Activated T-helper 17 cell treated with anti-CD3 and anti-CD28 coated beads, Interleukin-2, amount 50 U/mL, for 72 hours (primary cell): ENCODE data around the gene C2CD4A. TPM values are rescaled to one million over a fixed set of nuclear protein-coding genes. Genes with fewer than 3 reads are reported as not detected.
"Not testable (repeated sequence)": the region's sequence is repeated elsewhere in the genome, so short reads cannot be mapped to it uniquely, and the experiment has no call there.

Source experiments
- ATAC-seq: fragments of 150-1000 bp; cut with Tn5 transposase; replicated peaks from 2 replicates; pipeline ENCODE4 v1.10.0; 2021; ENCODE audit warnings: mild to moderate bottlenecking, moderate library complexity
- H3K27ac Mint-ChIP-seq: one replicate; pipeline ENCODE4 v1.8.0; 2022; ENCODE audit warnings: mixed read lengths
- H3K27me3 Mint-ChIP-seq: one replicate; pipeline ENCODE4 v1.8.0; 2022; ENCODE audit warnings: mixed read lengths
- H3K36me3 Mint-ChIP-seq: one replicate; pipeline ENCODE4 v1.8.0; 2022; ENCODE audit warnings: low read depth, mild to moderate bottlenecking, mixed read lengths
- H3K4me1 Mint-ChIP-seq: one replicate; pipeline ENCODE4 v1.8.0; 2022; ENCODE audit warnings: mixed read lengths
- H3K4me3 Mint-ChIP-seq: one replicate; pipeline ENCODE4 v1.8.0; 2022; ENCODE audit warnings: mild to moderate bottlenecking, mixed read lengths
- H3K9me3 Mint-ChIP-seq: one replicate; pipeline ENCODE4 v1.8.0; 2022; ENCODE audit warnings: mixed read lengths
- total RNA-seq, 2 donors: library from RNA; stranded (reverse); gene quantifications; one replicate each; pipeline ENCODE4 v1.2.3, GENCODE V29; 2022

C2CD4A gene
- 1 to 10 TPM; 1.3 to 5.8 TPM for total RNA-seq

GRCh38 chr15:62066663-62067447, at the start of gene C2CD4A:
TSS of gene C2CD4A (plus strand) at chr15:62066977. CDS start at chr15:62067614, 637 bp downstream.
- Mint-ChIP-seq H3K4me1 (peaks cover 28% of the 10 kb centered on the region), H3K4me3 (peak within 1 kb of the TSS; percentile 93), H3K27me3 (no peaks in the 10 kb centered on the region), H3K27ac (peak within 1 kb of the TSS; percentile 89), H3K9me3 (no peaks in the 10 kb centered on the region), H3K36me3 (peaks cover 34% of the 10 kb centered on the region)
- peak; percentile 66 for ATAC-seq

GRCh38 chr15:62020576-62021160, 46.1 kb upstream of the C2CD4A start:
- Mint-ChIP-seq H3K27ac (no peak overlapping the region), H3K36me3 (peaks cover 71% of the 10 kb centered on the region), H3K4me1 (no peaks in the 10 kb centered on the region), H3K27me3 (no peaks in the 10 kb centered on the region), H3K4me3 (no peak overlapping the region), H3K9me3 (no peaks in the 10 kb centered on the region)
- ATAC-seq = no peak

- Mint-ChIP-seq H3K27ac (no peak overlapping the region), H3K27me3 (no peaks in the 10 kb centered on the region), H3K36me3 (peaks cover 81% of the 10 kb centered on the region), H3K9me3 (no peaks in the 10 kb centered on the region), H3K4me1 (no peaks in the 10 kb centered on the region), H3K4me3 (no peak overlapping the region)
- ATAC-seq = no peak
These were observed 44.7 kb upstream of the C2CD4A start for GRCh38 chr15:62021991-62022600.

- H3K36me3 Mint-ChIP-seq = peaks cover 81% of the 10 kb centered on the region
- no peaks in the 10 kb centered on the region for H3K27me3 Mint-ChIP-seq
- peaks cover 11% of the 10 kb centered on the region for H3K4me1 Mint-ChIP-seq
- H3K27ac Mint-ChIP-seq = peak overlapping the region; percentile 28
- no peak overlapping the region for H3K4me3 Mint-ChIP-seq
- H3K9me3 Mint-ChIP-seq = no peaks in the 10 kb centered on the region
- ATAC-seq = no peak
These were observed 40.1 kb upstream of the C2CD4A start for GRCh38 chr15:62026487-62027262.

- no peak for ATAC-seq
- H3K27me3 Mint-ChIP-seq = no peaks in the 10 kb centered on the region
- H3K36me3 Mint-ChIP-seq = peaks cover 79% of the 10 kb centered on the region
- H3K4me3 Mint-ChIP-seq = no peak overlapping the region
- H3K9me3 Mint-ChIP-seq = no peaks in the 10 kb centered on the region
- H3K4me1 Mint-ChIP-seq = peaks cover 11% of the 10 kb centered on the region
- no peak overlapping the region for H3K27ac Mint-ChIP-seq
These were observed 39.6 kb upstream of the C2CD4A start for GRCh38 chr15:62027263-62027565.

- ATAC-seq = peak; percentile 32
- H3K27me3 Mint-ChIP-seq = no peaks in the 10 kb centered on the region
- H3K4me1 Mint-ChIP-seq = peaks cover 11% of the 10 kb centered on the region
- peaks cover 78% of the 10 kb centered on the region for H3K36me3 Mint-ChIP-seq
- no peak overlapping the region for H3K4me3 Mint-ChIP-seq
- H3K27ac Mint-ChIP-seq = no peak overlapping the region
- H3K9me3 Mint-ChIP-seq = no peaks in the 10 kb centered on the region
These were observed 38.9 kb upstream of the C2CD4A start for GRCh38 chr15:62027916-62028315.

GRCh38 chr15:62035256-62035924, 31.4 kb upstream of the C2CD4A start:
- ATAC-seq = peak; percentile 52
- H3K4me3 Mint-ChIP-seq = peak overlapping the region; percentile 4
- no peaks in the 10 kb centered on the region for H3K27me3 Mint-ChIP-seq
- H3K9me3 Mint-ChIP-seq = no peaks in the 10 kb centered on the region
- no peak overlapping the region for H3K27ac Mint-ChIP-seq
- peaks cover 74% of the 10 kb centered on the region for H3K36me3 Mint-ChIP-seq
- H3K4me1 Mint-ChIP-seq = peaks cover 12% of the 10 kb centered on the region

GRCh38 chr15:62046078-62046743, 20.6 kb upstream of the C2CD4A start:
- H3K27me3 Mint-ChIP-seq = no peaks in the 10 kb centered on the region
- peaks cover 15% of the 10 kb centered on the region for H3K4me1 Mint-ChIP-seq
- peak overlapping the region; percentile 70 for H3K4me3 Mint-ChIP-seq
- peaks cover 37% of the 10 kb centered on the region for H3K36me3 Mint-ChIP-seq
- peak overlapping the region; percentile 64 for H3K27ac Mint-ChIP-seq
- H3K9me3 Mint-ChIP-seq = no peaks in the 10 kb centered on the region
- peak; percentile 90 for ATAC-seq

- Mint-ChIP-seq H3K9me3 (no peaks in the 10 kb centered on the region), H3K4me1 (peaks cover 15% of the 10 kb centered on the region), H3K27ac (no peak overlapping the region), H3K4me3 (peak overlapping the region; percentile 5), H3K27me3 (no peaks in the 10 kb centered on the region), H3K36me3 (peaks cover 26% of the 10 kb centered on the region)
- ATAC-seq = no peak
These were observed 19.4 kb upstream of the C2CD4A start for GRCh38 chr15:62047282-62047827.

- not testable (repeated sequence) for H3K4me3 Mint-ChIP-seq, H3K27ac Mint-ChIP-seq, H3K9me3 Mint-ChIP-seq, H3K27me3 Mint-ChIP-seq, ATAC-seq
- Mint-ChIP-seq H3K4me1 (peaks cover 16% of the 10 kb centered on the region), H3K36me3 (peaks cover 21% of the 10 kb centered on the region)
These were observed 18.5 kb upstream of the C2CD4A start for GRCh38 chr15:62048254-62048653.

GRCh38 chr15:62050115-62050514, 16.7 kb upstream of the C2CD4A start:
- H3K27ac Mint-ChIP-seq = no peak overlapping the region
- no peaks in the 10 kb centered on the region for H3K27me3 Mint-ChIP-seq
- no peak overlapping the region for H3K4me3 Mint-ChIP-seq
- no peaks in the 10 kb centered on the region for H3K9me3 Mint-ChIP-seq
- H3K36me3 Mint-ChIP-seq = peaks cover 9% of the 10 kb centered on the region
- ATAC-seq = no peak
- H3K4me1 Mint-ChIP-seq = peaks cover 26% of the 10 kb centered on the region

- Mint-ChIP-seq H3K27me3 (no peaks in the 10 kb centered on the region), H3K9me3 (no peaks in the 10 kb centered on the region), H3K36me3 (peaks cover 9% of the 10 kb centered on the region), H3K4me1 (peaks cover 21% of the 10 kb centered on the region), H3K4me3 (no peak overlapping the region), H3K27ac (no peak overlapping the region)
- no peak for ATAC-seq
These were observed 15.6 kb upstream of the C2CD4A start for GRCh38 chr15:62051166-62051565.

- H3K27ac Mint-ChIP-seq = no peak overlapping the region
- no peak overlapping the region for H3K4me3 Mint-ChIP-seq
- H3K4me1 Mint-ChIP-seq = peaks cover 17% of the 10 kb centered on the region
- H3K9me3 Mint-ChIP-seq = no peaks in the 10 kb centered on the region
- no peak for ATAC-seq
- peaks cover 19% of the 10 kb centered on the region for H3K36me3 Mint-ChIP-seq
- H3K27me3 Mint-ChIP-seq = no peaks in the 10 kb centered on the region
These were observed 14.1 kb upstream of the C2CD4A start for GRCh38 chr15:62052713-62053112.
